Left cardiac atrium (tissue), 4 donors: ENCODE results near the gene IVNS1ABP. TPM values are rescaled to one million over a fixed set of nuclear protein-coding genes. Genes with fewer than 3 reads are reported as not detected.
"Not testable (repeated sequence)": the region's sequence is repeated elsewhere in the genome, so short reads cannot be mapped to it uniquely, and the experiment has no call there.

Source experiments
- ATAC-seq, 2 donors: fragments of 200-7000 bp; cut with Tn5 transposase; one replicate each; pipeline ENCODE4 v1.9.1; 2020; ENCODE audit warnings: mild to moderate bottlenecking in 2 of 2, moderate library complexity in 2 of 2
- DNase-seq: peaks from one replicate; pipeline ENCODE4 v3.0.0-alpha.2; 2020
- intact Hi-C, 2 donors: fragments of 100-400 bp; cut with DNase I; formaldehyde crosslinking; loops; one replicate each; pipeline versions ENCODE4 v1.14.1 to v1.15.1; 2022 to 2023
- total RNA-seq, 2 donors: library from RNA; stranded (reverse); fragmentation: NEBNext Ultra II Directional; extraction: Animal tissue kit (Norgen Biotek cat#: 25700); gene quantifications; one replicate each; pipeline ENCODE4 v1.2.1, GENCODE V29; 2021
- donor health status: DM: no; HTN: yes; CAD: no.
- donor health status: DM: no; HTN: yes; CAD: no; lungs with severe emphysema.
- donor health status: DM: yes; HTN: yes; CAD: no.
- donor health status: Dilated cardiomyopathy.

IVNS1ABP gene
- total RNA-seq, 2 donors from 2014 or later = 33.2 to 33.3 TPM

DNA sequence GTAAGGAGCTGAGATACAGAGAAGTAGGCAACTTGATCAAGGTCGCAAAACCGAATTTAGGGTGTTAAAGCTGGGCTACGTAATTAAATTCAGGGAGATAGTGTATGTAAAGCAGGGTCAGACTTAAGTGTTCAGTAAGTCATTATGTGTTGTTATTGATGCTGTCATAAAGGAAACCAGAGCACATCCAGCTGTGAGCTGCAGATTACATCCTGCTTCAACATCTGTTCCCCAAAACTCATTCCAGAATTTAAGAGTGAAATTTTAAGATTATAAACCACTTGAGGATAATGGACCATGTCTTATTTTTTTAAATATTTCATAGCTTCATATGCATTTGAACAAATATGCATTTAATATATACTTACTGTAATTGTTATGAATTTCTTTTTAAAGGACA is 49.7 kb downstream of the IVNS1ABP start:
- DNase-seq (no peak), ATAC-seq (no peak)
- intact Hi-C loops = no loop called here

DNA sequence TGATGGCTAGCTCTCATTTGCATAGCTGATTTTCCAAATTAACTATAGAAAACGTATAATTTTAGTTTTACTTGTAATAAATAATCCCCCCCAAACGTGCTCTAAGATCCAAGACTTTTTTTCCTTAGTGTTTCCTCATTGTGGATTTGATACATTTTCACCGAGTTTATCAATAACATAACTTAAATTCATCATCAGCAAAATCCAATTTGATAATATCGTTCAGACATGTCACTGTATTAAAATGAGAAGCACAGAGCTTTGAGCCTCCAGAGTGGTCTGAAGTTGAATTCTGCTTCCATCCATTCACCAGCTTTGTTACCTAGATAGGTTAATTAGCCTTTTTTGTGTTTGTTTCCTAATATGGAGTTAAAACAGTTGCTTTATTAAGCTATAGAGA is 51.7 kb downstream of the IVNS1ABP start:
- DNase-seq = no peak
- intact Hi-C loops = no loop called here
- ATAC-seq = no peak

DNA sequence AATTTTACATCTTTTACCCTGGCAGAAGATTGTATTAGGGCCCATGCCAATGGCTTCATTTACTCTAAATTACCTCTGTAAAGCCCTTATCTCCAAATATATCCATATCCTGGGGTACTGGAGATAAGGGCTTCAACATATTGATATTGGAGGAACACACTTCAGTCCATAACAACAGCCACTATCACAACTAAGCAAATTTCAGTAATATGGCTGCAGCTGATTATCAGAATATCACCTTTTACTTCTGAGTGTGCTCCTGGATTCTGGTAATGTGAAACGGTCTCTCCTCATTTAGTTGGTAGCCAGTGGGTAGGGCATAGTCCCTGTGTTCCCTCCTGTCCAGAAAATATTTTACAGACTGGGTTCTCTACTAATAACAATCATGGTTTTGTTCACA is 53.3 kb downstream of the IVNS1ABP start:
- DNase-seq (no peak), ATAC-seq (no peak)
- intact Hi-C loops = no loop called here

DNA sequence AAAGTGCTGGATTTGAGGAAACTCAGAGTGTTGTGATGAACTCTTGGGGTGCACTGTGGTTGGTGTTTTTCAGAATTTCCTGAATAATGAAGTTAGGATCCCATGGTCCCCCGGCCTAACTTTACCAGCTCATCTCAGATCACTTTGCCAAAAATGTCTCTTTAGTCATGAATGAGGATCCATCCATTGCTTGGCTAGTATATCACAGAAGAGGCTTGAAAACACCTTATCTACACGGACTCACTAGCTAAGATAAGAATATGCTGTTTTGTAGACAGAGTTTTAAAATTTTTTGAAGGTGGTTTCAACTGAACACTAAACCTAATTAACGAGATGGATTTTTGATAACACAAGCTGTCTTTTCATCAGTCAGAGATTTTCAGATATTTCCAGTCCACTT is 53.8 kb downstream of the IVNS1ABP start:
- no peak for ATAC-seq
- intact Hi-C loops = no loop called here
- no peak for DNase-seq

DNA sequence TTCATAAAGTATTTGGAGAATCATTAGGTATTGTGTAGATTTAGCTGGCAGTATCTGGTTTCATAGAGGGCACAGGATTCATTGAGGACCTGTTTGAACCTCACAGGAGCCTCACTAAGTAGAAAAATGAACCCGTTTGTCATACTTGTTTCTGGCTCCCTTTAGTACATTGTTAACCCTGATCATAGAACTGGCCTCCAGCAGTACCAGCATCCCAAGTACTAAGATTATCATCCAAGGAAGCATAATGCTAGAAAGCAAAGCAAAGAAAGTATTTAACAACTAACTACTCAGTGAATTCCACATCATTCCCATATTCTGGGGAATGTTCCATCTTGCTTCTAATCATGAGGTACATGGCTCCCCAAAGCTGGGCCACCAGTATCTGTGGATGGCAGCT is 54.9 kb downstream of the IVNS1ABP start:
- DNase-seq = no peak
- ATAC-seq = no peak
- intact Hi-C loops = no loop called here

DNA sequence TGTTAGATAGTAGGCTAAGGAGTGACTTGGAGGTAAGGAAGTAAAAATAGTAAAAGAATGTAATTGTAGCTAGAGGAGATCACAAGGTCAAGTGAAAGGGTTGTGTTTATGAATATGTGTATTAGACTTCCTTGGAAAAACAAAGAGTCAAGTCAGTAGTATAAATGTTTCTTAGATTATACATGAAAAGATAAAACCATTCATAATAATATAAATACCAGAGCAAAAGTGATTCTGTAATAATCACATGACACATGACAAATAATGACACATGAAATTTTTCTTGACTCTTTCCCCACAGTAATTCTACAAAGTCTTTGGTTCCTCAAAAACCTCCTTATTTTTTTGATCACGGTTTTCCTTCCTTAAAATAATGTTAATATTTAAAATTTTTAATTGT is 56.4 kb downstream of the IVNS1ABP start:
- ATAC-seq = no peak
- intact Hi-C loops = no loop called here
- no peak for DNase-seq

DNA sequence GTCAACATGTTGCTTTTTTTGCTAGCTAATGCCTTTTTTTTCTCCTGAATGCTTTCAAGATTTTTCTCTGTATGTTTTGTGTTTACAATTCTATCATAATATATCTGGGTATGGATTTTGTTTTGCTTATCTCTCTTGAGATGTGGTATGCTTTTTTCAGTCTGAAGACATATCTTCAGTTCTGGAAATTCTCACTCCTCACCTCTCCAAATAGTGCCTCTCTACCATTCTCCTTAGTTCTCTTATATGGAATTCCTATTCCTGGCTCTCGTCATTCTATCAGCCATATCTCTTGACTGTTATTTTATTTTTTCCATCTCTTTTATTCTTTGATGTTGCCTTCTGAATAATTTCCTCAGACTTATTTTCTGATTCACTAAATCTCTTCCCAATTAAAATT is 58.4 kb downstream of the IVNS1ABP start:
- ATAC-seq (no peak), DNase-seq (no peak)
- intact Hi-C loops = no loop called here

DNA sequence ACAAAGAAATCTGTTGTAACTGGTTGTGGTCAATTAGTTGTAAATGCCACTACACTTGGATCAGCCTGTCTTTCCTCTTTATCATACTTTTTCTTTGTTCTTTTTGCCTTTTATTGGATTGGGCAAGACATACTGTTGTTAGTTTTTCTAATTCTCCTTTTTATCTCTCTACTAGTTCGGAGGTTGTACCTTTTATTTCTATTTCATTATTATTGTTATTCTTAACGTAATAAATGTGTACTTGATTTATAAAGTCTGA is 59.2 kb downstream of the IVNS1ABP start:
- intact Hi-C loops = no loop called here
- ATAC-seq (no peak), DNase-seq (no peak)

DNA sequence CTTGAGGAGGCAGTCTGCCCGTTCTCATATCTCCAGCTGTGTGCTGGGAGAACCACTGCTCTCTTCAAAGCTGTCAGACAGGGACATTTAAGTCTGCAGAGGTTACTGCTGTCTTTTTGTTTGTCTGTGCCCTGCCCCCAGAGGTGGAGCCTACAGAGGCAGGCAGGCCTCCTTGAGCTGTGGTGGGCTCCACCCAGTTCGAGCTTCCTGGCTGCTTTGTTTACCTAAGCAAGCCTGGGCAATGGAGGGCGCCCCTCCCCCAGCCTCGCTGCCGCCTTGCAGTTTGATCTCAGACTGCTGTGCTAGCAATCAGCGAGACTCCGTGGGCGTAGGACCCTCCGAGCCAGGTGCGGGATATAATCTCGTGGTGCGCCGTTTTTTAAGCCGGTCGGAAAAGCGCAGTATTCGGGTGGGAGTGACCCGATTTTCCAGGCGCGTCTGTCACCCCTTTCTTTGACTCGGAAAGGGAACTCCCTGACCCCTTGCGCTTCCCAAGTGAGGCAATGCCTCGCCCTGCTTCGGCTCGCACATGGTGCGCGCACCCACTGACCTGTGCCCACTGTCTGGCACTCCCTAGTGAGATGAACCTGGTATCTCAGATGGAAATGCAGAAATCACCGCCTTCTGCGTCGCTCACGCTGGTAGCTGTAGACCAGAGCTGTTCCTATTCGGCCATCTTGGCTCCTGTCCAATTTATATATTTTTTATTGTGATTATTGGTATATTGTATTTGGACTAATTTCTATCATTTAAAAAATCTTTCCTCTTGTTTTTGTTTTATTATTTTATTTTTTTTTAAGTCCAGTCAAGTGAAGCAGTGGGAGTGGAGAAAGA is 59.7 kb downstream of the IVNS1ABP start:
- DNase-seq, intact Hi-C loops, ATAC-seq: not testable (repeated sequence)

DNA sequence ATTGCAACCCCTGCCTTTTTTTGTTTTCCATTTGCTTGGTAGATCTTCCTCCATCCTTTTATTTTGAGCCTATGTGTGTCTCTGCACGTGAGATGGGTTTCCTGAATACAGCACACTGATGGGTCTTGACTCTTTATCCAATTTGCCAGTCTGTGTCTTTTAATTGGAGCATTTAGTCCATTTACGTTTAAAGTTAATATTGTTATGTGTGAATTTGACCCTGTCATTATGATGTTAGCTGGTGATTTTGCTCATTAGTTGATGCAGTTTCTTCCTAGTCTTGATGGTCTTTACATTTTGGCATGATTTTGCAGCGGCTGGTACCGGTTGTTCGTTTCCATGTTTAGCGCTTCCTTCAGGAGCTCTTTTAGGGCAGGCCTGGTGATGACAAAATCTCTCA is 61.4 kb downstream of the IVNS1ABP start:
- ATAC-seq, DNase-seq, intact Hi-C loops: not testable (repeated sequence)

DNA sequence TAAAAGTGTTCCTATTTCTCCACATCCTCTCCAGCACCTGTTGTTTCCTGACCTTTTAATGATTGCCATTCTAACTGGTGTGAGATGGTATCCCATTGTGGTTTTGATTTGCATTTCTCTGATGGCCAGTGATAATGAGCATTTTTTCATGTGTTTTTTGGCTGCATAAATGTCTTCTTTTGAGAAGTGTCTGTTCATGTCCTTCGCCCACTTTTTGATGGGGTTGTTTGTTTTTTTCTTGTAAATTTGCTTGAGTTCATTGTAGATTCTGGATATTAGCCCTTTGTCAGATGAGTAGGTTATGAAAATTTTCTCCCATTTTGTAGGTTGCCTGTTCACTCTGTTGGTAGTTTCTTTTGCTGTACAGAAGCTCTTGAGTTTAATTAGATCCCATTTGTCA is 64.6 kb downstream of the IVNS1ABP start:
- intact Hi-C loops, ATAC-seq, DNase-seq: not testable (repeated sequence)

DNA sequence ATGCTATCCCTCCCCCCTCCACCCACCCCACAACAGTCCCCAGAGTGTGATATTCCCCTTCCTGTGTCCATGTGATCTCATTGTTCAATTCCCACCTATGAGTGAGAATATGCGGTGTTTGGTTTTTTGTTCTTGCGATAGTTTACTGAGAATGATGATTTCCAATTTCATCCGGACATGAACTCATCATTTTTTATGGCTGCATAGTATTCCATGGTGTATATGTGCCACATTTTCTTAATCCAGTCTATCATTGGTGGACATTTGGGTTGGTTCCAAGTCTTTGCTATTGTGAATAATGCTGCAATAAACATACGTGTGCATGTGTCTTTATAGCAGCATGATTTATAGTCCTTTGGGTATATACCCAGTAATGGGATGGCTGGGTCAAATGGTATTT is 65.1 kb downstream of the IVNS1ABP start:
- intact Hi-C loops, DNase-seq: not testable (repeated sequence)

DNA sequence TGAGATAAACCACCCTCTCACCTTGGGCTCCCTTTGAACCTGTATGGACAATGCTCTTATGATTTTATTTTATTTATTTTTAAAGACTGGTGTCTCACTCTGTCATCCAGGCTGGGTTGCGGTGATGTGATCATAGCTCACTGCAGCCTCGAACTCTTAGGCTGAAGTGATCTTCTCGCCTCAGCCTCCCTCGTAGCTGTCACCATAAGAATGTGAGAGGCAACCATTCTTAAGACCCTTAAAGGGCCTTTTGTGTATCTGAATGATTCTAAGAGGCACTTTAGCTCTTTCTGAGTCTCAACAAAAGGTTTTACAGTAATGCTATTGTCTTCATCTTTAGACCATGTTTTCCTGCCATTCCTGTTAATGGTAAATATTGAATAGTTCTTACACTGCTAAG is 67.0 kb downstream of the IVNS1ABP start:
- DNase-seq = no peak
- intact Hi-C loops = no loop called here
- no peak for ATAC-seq

More for the DNA sequence above, 65.1 kb downstream of the IVNS1ABP start:
- not testable (repeated sequence) for ATAC-seq

DNA sequence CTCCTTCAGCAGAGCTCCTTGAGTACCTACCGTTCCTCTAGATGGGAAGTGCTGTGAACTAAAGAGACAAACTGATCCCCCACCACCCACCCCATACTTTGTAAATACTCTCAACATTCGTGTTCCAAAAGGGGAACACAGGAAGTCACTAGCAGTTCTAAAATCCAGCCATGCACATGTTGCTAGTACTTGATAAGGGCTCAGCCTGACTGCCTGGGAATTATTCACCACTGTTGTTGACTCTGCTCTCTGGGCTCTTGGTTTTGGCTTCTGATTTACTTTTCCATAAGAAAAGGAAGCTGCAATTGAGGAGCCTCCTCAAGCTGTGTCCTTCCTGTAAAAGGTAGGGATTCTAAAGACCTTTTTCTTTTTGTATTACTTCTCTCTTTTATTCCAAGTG is 67.5 kb downstream of the IVNS1ABP start:
- ATAC-seq = peak in 1 of 2 donors; percentile 44
- intact Hi-C loops = loop anchor here in 1 of 2 donors (10.0 kb wide), 1 partner anchor 425 kb away; no protein-coding TSS in a partner anchor

More for the DNA sequence above, 67.5 kb downstream of the IVNS1ABP start:
- DNase-seq = no peak

Other genes starting within 250 kb of the IVNS1ABP start
- gene TRMT1L, start 160.3 kb downstream of the IVNS1ABP start, total RNA-seq = 10 to 100 TPM; 16.6 to 23.9 TPM
- 1 to 10 TPM; 4.9 to 5.6 TPM for gene SWT1, start 160.1 kb downstream of the IVNS1ABP start, total RNA-seq